Chondrocyte (in vitro differentiated cells): ENCODE results near the gene ZNF460. TPM values are rescaled to one million over a fixed set of nuclear protein-coding genes. Genes with fewer than 3 reads are reported as not detected.

Source experiments
- DNase-seq: peaks from one replicate; pipeline ENCODE4 v3.0.0; 2021; ENCODE audit warnings: mixed read lengths, low spot score
- H3K27ac Mint-ChIP-seq: one replicate; pipeline ENCODE4 v1.8.0; 2021; ENCODE audit warnings: mild to moderate bottlenecking, moderate library complexity, mixed read lengths; ENCODE audit not compliant: unreplicated experiment
- H3K27me3 Mint-ChIP-seq: 2 replicates; pipeline ENCODE4 v1.8.0; 2021; ENCODE audit warnings: low read depth, mixed read lengths
- H3K36me3 Mint-ChIP-seq: 2 replicates; pipeline ENCODE4 v1.8.0; 2021; ENCODE audit warnings: low read depth, mixed read lengths
- H3K4me1 Mint-ChIP-seq: 2 replicates; pipeline ENCODE4 v1.8.0; 2021; ENCODE audit warnings: low read depth, mild to moderate bottlenecking, mixed read lengths
- H3K4me3 Mint-ChIP-seq: one replicate; pipeline ENCODE4 v1.8.0; 2021; ENCODE audit warnings: mild to moderate bottlenecking, moderate library complexity, mixed read lengths; ENCODE audit not compliant: unreplicated experiment
- H3K9me3 Mint-ChIP-seq: 2 replicates; pipeline ENCODE4 v1.8.0; 2021; ENCODE audit warnings: low read depth, mixed read lengths
- CTCF ChIP-seq: fragments of 200-600 bp; sonication (generic); IDR thresholded peaks from 2 replicates; pipeline ENCODE4 v1.5.0; 2021; ENCODE audit warnings: antibody characterized with exemption, mild to moderate bottlenecking, moderate library complexity
- total RNA-seq: library from RNA; stranded (reverse); gene quantifications from 3 replicates; pipeline ENCODE4 v1.2.1, GENCODE V29; 2021

ZNF460 gene
- total RNA-seq, 1 donor from 2014 or later, result 81.4 TPM

- peak; percentile 97 for DNase-seq
- no peak overlapping the region for H3K27ac Mint-ChIP-seq
- no peaks in the 10 kb centered on the region for H3K9me3 Mint-ChIP-seq
- TF ChIP-seq CTCF, result peak; percentile 74
- peaks cover 35% of the 10 kb centered on the region for H3K4me1 Mint-ChIP-seq
- no peaks in the 10 kb centered on the region for H3K27me3 Mint-ChIP-seq
- H3K4me3 Mint-ChIP-seq, result no peak overlapping the region
- H3K36me3 Mint-ChIP-seq, result peaks cover 12% of the 10 kb centered on the region
Observed at GRCh38 chr19:57279418-57280164, 694 bp upstream of the ZNF460 start.

GRCh38 chr19:57280962-57281400, 696 bp downstream of the ZNF460 start:
- no peaks in the 10 kb centered on the region for H3K27me3 Mint-ChIP-seq
- DNase-seq, result no peak
- H3K4me1 Mint-ChIP-seq, result peaks cover 41% of the 10 kb centered on the region
- H3K36me3 Mint-ChIP-seq, result peaks cover 20% of the 10 kb centered on the region
- H3K9me3 Mint-ChIP-seq, result no peaks in the 10 kb centered on the region
- no peak overlapping the region for H3K4me3 Mint-ChIP-seq
- no peak for TF ChIP-seq CTCF
- H3K27ac Mint-ChIP-seq, result no peak overlapping the region

GRCh38 chr19:57282011-57282643, 1.8 kb downstream of the ZNF460 start:
- DNase-seq, result no peak
- no peaks in the 10 kb centered on the region for H3K9me3 Mint-ChIP-seq
- no peak for TF ChIP-seq CTCF
- H3K27me3 Mint-ChIP-seq, result no peaks in the 10 kb centered on the region
- H3K4me1 Mint-ChIP-seq, result peaks cover 41% of the 10 kb centered on the region
- no peak overlapping the region for H3K4me3 Mint-ChIP-seq
- H3K36me3 Mint-ChIP-seq, result peaks cover 22% of the 10 kb centered on the region
- H3K27ac Mint-ChIP-seq, result peak overlapping the region; percentile 84

GRCh38 chr19:57288373-57288772, 8.1 kb downstream of the ZNF460 start:
- H3K27ac Mint-ChIP-seq, result no peak overlapping the region
- H3K9me3 Mint-ChIP-seq, result peaks cover 5% of the 10 kb centered on the region
- no peaks in the 10 kb centered on the region for H3K27me3 Mint-ChIP-seq
- no peak for TF ChIP-seq CTCF
- DNase-seq, result no peak
- no peak overlapping the region for H3K4me3 Mint-ChIP-seq
- H3K4me1 Mint-ChIP-seq, result peaks cover 15% of the 10 kb centered on the region
- peaks cover 58% of the 10 kb centered on the region for H3K36me3 Mint-ChIP-seq

- Mint-ChIP-seq H3K36me3 (peaks cover 68% of the 10 kb centered on the region), H3K4me3 (no peak overlapping the region), H3K27ac (no peak overlapping the region), H3K27me3 (no peaks in the 10 kb centered on the region), H3K9me3 (peaks cover 15% of the 10 kb centered on the region), H3K4me1 (no peaks in the 10 kb centered on the region)
- DNase-seq, result no peak
- TF ChIP-seq CTCF, result no peak
Observed at GRCh38 chr19:57290970-57291369, 10.7 kb downstream of the ZNF460 start.
